ENCODE results near the gene USP19.

DNA sequence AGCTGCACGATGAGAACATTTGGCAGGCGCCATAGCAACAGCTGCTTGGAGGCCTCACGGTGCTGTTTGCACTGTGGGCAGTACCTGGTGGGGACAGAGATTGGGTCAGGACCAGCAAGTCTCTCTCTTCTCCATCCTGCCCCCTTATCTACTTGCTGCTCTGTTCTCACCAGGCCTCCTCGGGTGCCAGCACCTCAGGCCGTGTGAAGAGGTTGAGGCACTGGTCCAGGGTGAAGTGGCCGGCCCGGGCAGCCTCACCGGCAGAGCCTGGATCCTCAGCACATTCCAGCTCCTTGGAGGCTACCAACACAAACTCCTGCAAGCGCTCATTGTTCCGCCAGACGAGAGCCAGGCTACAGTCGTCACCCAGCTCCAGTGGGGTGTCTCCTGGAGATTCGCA, 9.8 kb downstream of the USP19 start:
- TF ChIP-seq, protein P1, sequence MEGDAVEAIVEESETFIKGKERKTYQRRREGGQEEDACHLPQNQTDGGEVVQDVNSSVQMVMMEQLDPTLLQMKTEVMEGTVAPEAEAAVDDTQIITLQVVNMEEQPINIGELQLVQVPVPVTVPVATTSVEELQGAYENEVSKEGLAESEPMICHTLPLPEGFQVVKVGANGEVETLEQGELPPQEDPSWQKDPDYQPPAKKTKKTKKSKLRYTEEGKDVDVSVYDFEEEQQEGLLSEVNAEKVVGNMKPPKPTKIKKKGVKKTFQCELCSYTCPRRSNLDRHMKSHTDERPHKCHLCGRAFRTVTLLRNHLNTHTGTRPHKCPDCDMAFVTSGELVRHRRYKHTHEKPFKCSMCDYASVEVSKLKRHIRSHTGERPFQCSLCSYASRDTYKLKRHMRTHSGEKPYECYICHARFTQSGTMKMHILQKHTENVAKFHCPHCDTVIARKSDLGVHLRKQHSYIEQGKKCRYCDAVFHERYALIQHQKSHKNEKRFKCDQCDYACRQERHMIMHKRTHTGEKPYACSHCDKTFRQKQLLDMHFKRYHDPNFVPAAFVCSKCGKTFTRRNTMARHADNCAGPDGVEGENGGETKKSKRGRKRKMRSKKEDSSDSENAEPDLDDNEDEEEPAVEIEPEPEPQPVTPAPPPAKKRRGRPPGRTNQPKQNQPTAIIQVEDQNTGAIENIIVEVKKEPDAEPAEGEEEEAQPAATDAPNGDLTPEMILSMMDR (IDR thresholded peaks at IDR 0.05), result no peak
- no peak for TF ChIP-seq POLR2A (IDR thresholded peaks at IDR 0.05)

All from upper lobe of left lung (tissue), 4 donors.